Endothelial cell of umbilical vein (primary cell): ENCODE data around the gene YY1. TPM values are rescaled to one million over a fixed set of nuclear protein-coding genes. Genes with fewer than 3 reads are reported as not detected.

Experiments used
- BruUV-seq: library from RNA; stranded (reverse); fragments of 400-500 nt; replicated peaks from 2 replicates; lab custom pipeline; 2021; lab: Mats Ljungman, UMichigan
- CTCF ChIA-PET: fragments of 300-600, 350-600 bp; sonication (Branson Sonifier 250); formaldehyde crosslinking; loops from one replicate; lab custom pipeline; 2021; ENCODE audit warnings: antibody characterized with exemption, inconsistent platforms; lab: Charles Lee
- POLR2A ChIA-PET: fragments of 300-600, 350-600 bp; sonication (Branson Sonifier 250); formaldehyde crosslinking; loops from one replicate; lab custom pipeline; 2021; ENCODE audit warnings: antibody characterized with exemption, inconsistent platforms; lab: Charles Lee
- DNase-seq: peaks from one replicate; pipeline ENCODE4 v3.0.0-alpha.2; 2011; ENCODE audit warnings: low read depth, low spot score
- FAIRE-seq: peaks from 2 replicates; lab custom pipeline; 2011; peaks lifted over from hg19 to GRCh38; lab: Jason Lieb, UNC
- H2AFZ ChIP-seq: 2 replicates; pipeline ENCODE4 v1.6.0; 2012; ENCODE audit warnings: low read depth, low read length, control low read depth, inconsistent platforms
- H3K27ac ChIP-seq: 2 replicates; pipeline ENCODE4 v1.5.1; 2011; ENCODE audit warnings: low read depth, mild to moderate bottlenecking, control low read depth, low read length, moderate library complexity; ENCODE audit not compliant: insufficient read depth
- H3K27me3 ChIP-seq, 2 experiments: 2 replicates each; pipeline versions ENCODE4 v1.6.0 to v1.6.1; 2011; ENCODE audit warnings: low read length in 2 of 2, mixed read lengths in 1 of 2; ENCODE audit not compliant: control insufficient read depth in 2 of 2, insufficient read depth in 2 of 2
- H3K36me3 ChIP-seq, 2 experiments: 2 replicates in 1 of 2; 3 replicates in 1 of 2; pipeline ENCODE4 v1.5.1; 2011; ENCODE audit warnings: low read length in 2 of 2, mild to moderate bottlenecking in 1 of 2, moderate library complexity in 1 of 2; ENCODE audit not compliant: control insufficient read depth in 2 of 2, insufficient read depth in 2 of 2; ENCODE audit errors: extremely low read depth in 1 of 2
- H3K4me1 ChIP-seq: 3 replicates; pipeline ENCODE4 v1.5.1; 2011; ENCODE audit warnings: mild to moderate bottlenecking, low read length; ENCODE audit not compliant: control insufficient read depth, insufficient read depth; ENCODE audit errors: extremely low read depth
- H3K4me2 ChIP-seq: 2 replicates; pipeline ENCODE4 v1.6.1; 2011; ENCODE audit warnings: low read length, control low read depth, mixed read lengths; ENCODE audit not compliant: insufficient read depth
- H3K4me3 ChIP-seq, 3 experiments: fragments of 200-600 bp in 1 of 3; sonication (generic), shearing (Covaris generic) in 1 of 3; replicated peaks in 1 of 3; 2 replicates each; pipeline ENCODE4 v1.5.1; 2011 to 2016; ENCODE audit warnings: control low read depth in 3 of 3, low read length in 3 of 3, mild to moderate bottlenecking in 2 of 3, inconsistent platforms in 1 of 3, low read depth in 1 of 3, moderate library complexity in 1 of 3; ENCODE audit not compliant: insufficient read depth in 1 of 3
- H3K79me2 ChIP-seq: 2 replicates; pipeline ENCODE4 v1.6.0; 2012; ENCODE audit warnings: low read length, inconsistent platforms; ENCODE audit not compliant: control insufficient read depth, insufficient read depth
- H3K9ac ChIP-seq: replicated peaks from 2 replicates; pipeline ENCODE3; 2011; ENCODE audit warnings: low read length, control low read depth; ENCODE audit not compliant: insufficient read depth; ENCODE audit errors: extremely low read depth
- H3K9me1 ChIP-seq: replicated peaks from 3 replicates; pipeline ENCODE4 v1.6.0; 2011; ENCODE audit warnings: mild to moderate bottlenecking, low read length; ENCODE audit not compliant: control insufficient read depth, insufficient read depth; ENCODE audit errors: extremely low read depth
- H3K9me3 ChIP-seq: replicated peaks from 2 replicates; pipeline ENCODE4 v1.5.1; 2012; ENCODE audit warnings: low read length, inconsistent platforms; ENCODE audit not compliant: control insufficient read depth, insufficient read depth
- H4K20me1 ChIP-seq: replicated peaks from 2 replicates; pipeline ENCODE3; 2011; ENCODE audit warnings: mild to moderate bottlenecking, low read length; ENCODE audit not compliant: control insufficient read depth, insufficient read depth; ENCODE audit errors: extremely low read depth
- EZH2 ChIP-seq: IDR thresholded peaks from 2 replicates; pipeline ENCODE4 v1.6.1; 2012; ENCODE audit warnings: borderline replicate concordance, low read depth, mild to moderate bottlenecking, moderate library complexity, low read length, inconsistent platforms; ENCODE audit not compliant: severe bottlenecking
- FOS ChIP-seq: IDR thresholded peaks from 2 replicates; pipeline ENCODE4 v1.6.1; 2011; ENCODE audit warnings: mild to moderate bottlenecking, low read length, moderate library complexity, borderline replicate concordance; ENCODE audit not compliant: insufficient read depth
- GATA2 ChIP-seq: IDR thresholded peaks from 2 replicates; pipeline ENCODE4 v1.7.0; 2011; ENCODE audit warnings: low read depth, mild to moderate bottlenecking, moderate library complexity, mixed read lengths, low read length; ENCODE audit not compliant: insufficient read length, insufficient read depth
- JUN ChIP-seq: IDR thresholded peaks from 2 replicates; pipeline ENCODE4 v1.6.1; 2011; ENCODE audit warnings: borderline replicate concordance, low read depth; ENCODE audit not compliant: insufficient read length, insufficient read depth
- MYC ChIP-seq: IDR thresholded peaks from one replicate; pipeline ENCODE4 v1.6.1; 2011; ENCODE audit warnings: mild to moderate bottlenecking, low read depth, low read length
- POLR2A ChIP-seq: IDR thresholded peaks from 2 replicates; pipeline ENCODE4 v1.6.1; 2012; ENCODE audit warnings: low read depth, mild to moderate bottlenecking, control low read depth, low read length
- POLR2AphosphoS5 ChIP-seq: IDR thresholded peaks from 2 replicates; pipeline ENCODE4 v1.6.1; 2012; ENCODE audit warnings: low read depth, mild to moderate bottlenecking, control low read depth, low read length, moderate library complexity; ENCODE audit not compliant: insufficient read depth
- dilution Hi-C: fragments of 300-500 bp; cut with MboI; formaldehyde crosslinking; loops from one replicate; pipeline ENCODE4 v1.15.0; 2019; ENCODE audit warnings: low sequenced_read_pairs; ENCODE audit not compliant: extremely low pct_ligation_motif_present
- intact Hi-C: fragments of 100-400 bp; cut with micrococcal nuclease; formaldehyde crosslinking; loops from one replicate; pipeline ENCODE4 v1.10.0; 2022
- polyA plus RNA-seq, 4 experiments: library from polyadenylated mRNA; depleted of rRNA in 3 of 4; stranded (reverse) in 3 of 4; unstranded in 1 of 4; fragments of >200 nt; gene quantifications; 2 replicates each; pipeline versions ENCODE4 v1.2.1 to v1.2.3, GENCODE V29; 2011 to 2012; ENCODE audit warnings: missing spikeins in 1 of 4
- total RNA-seq: library from RNA; stranded (reverse); gene quantifications from 2 replicates; pipeline ENCODE4 v1.2.3, GENCODE V29; 2021
- TF ChIP-seq, protein P1 (sequence below): IDR thresholded peaks from 2 replicates; pipeline ENCODE4 v1.6.1; 2011; ENCODE audit not compliant: insufficient read depth, insufficient read length
- TF ChIP-seq, protein P2 (sequence below), 2 donors: IDR thresholded peaks; 1 replicate in 1 of 2; 2 replicates in 1 of 2; pipeline ENCODE4 v1.5.1; 2011; ENCODE audit warnings: low read length in 2 of 2, mild to moderate bottlenecking in 2 of 2, moderate library complexity in 2 of 2, control low read depth in 1 of 2, inconsistent platforms in 1 of 2, low read depth in 1 of 2; ENCODE audit not compliant: insufficient read depth in 1 of 2; ENCODE audit errors: extremely low read depth in 1 of 2

Gene YY1
- total and polyA plus RNA-seq, 2 donors (not counting 3 experiments of a cell fraction or from before 2014, with no cell fraction given) = 23.5 to 78.6 TPM

DNA sequence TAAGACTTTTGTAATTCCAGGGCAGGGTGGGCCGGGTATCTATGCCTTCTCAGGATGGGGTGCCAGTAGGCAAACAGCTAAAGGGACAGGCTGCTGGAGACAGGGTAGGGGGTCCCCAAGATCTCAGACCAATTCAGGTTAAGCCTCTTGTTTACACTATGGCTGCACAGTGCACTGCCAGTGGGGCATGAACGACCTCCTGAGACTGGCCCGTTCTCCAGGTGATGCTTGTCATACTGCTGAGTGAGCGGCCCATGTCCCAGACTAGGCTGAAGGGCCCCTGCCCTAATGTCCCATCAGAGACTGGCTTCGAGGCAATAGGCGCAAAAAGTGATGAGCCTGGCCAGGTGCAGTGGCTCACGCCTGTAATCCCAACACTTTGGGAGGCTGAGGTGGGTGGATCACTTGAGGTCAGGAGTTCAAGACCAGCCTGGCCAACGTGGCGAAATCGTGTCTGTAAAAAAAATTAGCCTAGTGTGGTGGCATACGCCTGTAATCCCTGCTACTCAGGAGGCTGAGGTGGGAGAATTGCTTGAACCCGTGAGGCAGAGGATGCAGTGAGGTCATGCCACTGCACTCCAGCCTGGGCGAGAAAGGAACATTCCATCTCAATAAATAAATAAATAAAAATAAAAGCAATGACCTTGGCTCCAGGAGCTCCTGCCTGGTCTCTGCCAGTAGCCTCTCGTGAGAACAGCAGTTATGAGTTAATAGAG lies 54.7 kb downstream of the YY1 start:
- no peaks in the 10 kb centered on the region for H3K9me1 ChIP-seq
- POLR2A ChIA-PET = no interaction called here
- H3K4me3 ChIP-seq = no peak overlapping the region
- H3K9ac ChIP-seq = no peak overlapping the region
- H3K36me3 ChIP-seq = peaks cover 0 to 51% of the 10 kb centered on the region in 2 experiments
- TF ChIP-seq MYC (no peak), EZH2 (no peak), JUN (no peak), POLR2A (no peak), FOS (no peak), POLR2AphosphoS5 (no peak), GATA2 (no peak)
- TF ChIP-seq, protein P1, sequence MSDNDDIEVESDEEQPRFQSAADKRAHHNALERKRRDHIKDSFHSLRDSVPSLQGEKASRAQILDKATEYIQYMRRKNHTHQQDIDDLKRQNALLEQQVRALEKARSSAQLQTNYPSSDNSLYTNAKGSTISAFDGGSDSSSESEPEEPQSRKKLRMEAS = no peak
- TF ChIP-seq, protein P2, sequence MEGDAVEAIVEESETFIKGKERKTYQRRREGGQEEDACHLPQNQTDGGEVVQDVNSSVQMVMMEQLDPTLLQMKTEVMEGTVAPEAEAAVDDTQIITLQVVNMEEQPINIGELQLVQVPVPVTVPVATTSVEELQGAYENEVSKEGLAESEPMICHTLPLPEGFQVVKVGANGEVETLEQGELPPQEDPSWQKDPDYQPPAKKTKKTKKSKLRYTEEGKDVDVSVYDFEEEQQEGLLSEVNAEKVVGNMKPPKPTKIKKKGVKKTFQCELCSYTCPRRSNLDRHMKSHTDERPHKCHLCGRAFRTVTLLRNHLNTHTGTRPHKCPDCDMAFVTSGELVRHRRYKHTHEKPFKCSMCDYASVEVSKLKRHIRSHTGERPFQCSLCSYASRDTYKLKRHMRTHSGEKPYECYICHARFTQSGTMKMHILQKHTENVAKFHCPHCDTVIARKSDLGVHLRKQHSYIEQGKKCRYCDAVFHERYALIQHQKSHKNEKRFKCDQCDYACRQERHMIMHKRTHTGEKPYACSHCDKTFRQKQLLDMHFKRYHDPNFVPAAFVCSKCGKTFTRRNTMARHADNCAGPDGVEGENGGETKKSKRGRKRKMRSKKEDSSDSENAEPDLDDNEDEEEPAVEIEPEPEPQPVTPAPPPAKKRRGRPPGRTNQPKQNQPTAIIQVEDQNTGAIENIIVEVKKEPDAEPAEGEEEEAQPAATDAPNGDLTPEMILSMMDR (IDR thresholded peaks at IDR 0.05; ENCODE audit: extremely low read depth in 1 of 2, insufficient read depth in 1 of 2, low read depth in 1 of 2, low read length in 2 of 2) = no peak
- no peaks in the 10 kb centered on the region for H4K20me1 ChIP-seq
- H3K79me2 ChIP-seq = no peaks in the 10 kb centered on the region
- no peaks in the 10 kb centered on the region for H3K27me3 ChIP-seq
- no TSS peak for BruUV-seq
- CTCF ChIA-PET = interaction anchor here (1.5 to 5.5 kb wide), 3 partner anchors 9 to 84 kb away, joined by 4 to 28 read pairs (median 6); no protein-coding TSS in a partner anchor
- no peak overlapping the region for H3K4me2 ChIP-seq
- no peaks in the 10 kb centered on the region for H3K4me1 ChIP-seq
- no peak overlapping the region for H2AFZ ChIP-seq
- no peaks in the 10 kb centered on the region for H3K9me3 ChIP-seq
- no peak overlapping the region for H3K27ac ChIP-seq
- FAIRE-seq (no peak), DNase-seq (no peak)
- intact Hi-C loops (no loop called here), dilution Hi-C loops (no loop called here)
